Testis (tissue), 2 donors: Measurements from ENCODE around the gene BHLHE40.

Source experiments
- POLR2A ChIP-seq: fragments of 450-650 bp; IDR thresholded peaks from one replicate; pipeline ENCODE4 v1.6.1; 2017; ENCODE audit warnings: antibody characterized with exemption, mild to moderate bottlenecking, moderate library complexity
- TF ChIP-seq, protein P1 (sequence below), 3 experiments: fragments of 450-650 bp in 2 of 3; fragments of 200-600 bp in 1 of 3; sonication (generic) in 1 of 3; IDR thresholded peaks; one replicate each; pipeline ENCODE4 v1.5.1; 2016 to 2019; ENCODE audit warnings: antibody characterized with exemption in 3 of 3, mild to moderate bottlenecking in 2 of 3, moderate library complexity in 1 of 3

DNA sequence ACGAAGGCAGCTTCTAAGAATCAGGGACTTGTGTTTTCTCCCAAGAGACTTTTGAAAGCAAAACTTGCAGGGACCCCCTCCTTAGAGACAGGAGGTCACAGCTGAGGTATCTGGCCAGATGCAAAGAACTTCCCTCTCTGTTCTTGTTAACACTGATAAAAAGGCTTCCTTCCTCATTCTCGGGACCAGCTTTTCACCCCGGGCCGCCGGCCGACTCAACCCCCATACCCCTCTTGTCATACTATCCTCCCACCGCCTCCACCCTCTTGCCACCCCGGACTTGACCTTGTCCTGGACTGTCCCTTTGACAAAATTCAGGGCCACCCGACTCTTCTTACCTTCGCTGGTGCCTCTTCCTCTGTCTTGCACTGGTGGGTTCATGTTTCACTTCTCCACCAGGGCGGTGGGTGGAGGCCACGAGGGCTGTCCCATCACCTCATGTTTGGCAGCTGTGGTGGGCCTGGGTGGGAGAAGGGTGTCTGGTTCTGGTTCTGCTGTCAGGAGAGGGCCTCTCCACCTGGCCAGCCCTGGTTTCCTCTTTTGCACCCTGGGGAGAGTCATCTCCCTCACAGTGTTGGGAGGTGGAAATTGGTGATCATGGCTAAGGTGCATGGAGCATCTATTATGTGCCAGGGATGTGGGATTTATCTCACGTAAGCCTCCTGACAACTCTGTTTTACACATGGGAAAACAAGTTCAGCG is 32.5 kb downstream of the BHLHE40 start:
- TF ChIP-seq, protein P1, sequence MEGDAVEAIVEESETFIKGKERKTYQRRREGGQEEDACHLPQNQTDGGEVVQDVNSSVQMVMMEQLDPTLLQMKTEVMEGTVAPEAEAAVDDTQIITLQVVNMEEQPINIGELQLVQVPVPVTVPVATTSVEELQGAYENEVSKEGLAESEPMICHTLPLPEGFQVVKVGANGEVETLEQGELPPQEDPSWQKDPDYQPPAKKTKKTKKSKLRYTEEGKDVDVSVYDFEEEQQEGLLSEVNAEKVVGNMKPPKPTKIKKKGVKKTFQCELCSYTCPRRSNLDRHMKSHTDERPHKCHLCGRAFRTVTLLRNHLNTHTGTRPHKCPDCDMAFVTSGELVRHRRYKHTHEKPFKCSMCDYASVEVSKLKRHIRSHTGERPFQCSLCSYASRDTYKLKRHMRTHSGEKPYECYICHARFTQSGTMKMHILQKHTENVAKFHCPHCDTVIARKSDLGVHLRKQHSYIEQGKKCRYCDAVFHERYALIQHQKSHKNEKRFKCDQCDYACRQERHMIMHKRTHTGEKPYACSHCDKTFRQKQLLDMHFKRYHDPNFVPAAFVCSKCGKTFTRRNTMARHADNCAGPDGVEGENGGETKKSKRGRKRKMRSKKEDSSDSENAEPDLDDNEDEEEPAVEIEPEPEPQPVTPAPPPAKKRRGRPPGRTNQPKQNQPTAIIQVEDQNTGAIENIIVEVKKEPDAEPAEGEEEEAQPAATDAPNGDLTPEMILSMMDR (IDR thresholded peaks at IDR 0.05) = no peak
- TF ChIP-seq POLR2A = no peak
